CD4-positive, alpha-beta T cell (primary cell): Measurements from ENCODE around the gene SMIM38. TPM values are rescaled to one million over a fixed set of nuclear protein-coding genes. Genes with fewer than 3 reads are reported as not detected.

Experiments
- ATAC-seq: fragments of 200-7000 bp; cut with Tn5 transposase; one replicate; pipeline ENCODE4 v1.10.0; 2022; ENCODE audit warnings: mild to moderate bottlenecking; ENCODE audit not compliant: poor library complexity
- CTCF ChIA-PET: fragments of 350-600 bp; sonication (Branson Sonifier 250); formaldehyde crosslinking; loops from one replicate; lab custom pipeline; 2021; ENCODE audit warnings: antibody characterized with exemption, inconsistent platforms; lab: Charles Lee
- POLR2A ChIA-PET: fragments of 350-600 bp; sonication (Branson Sonifier 250); formaldehyde crosslinking; loops from one replicate; lab custom pipeline; 2021; ENCODE audit warnings: antibody characterized with exemption, inconsistent platforms; lab: Charles Lee
- DNase-seq, 14 experiments: peaks; one replicate each; pipeline ENCODE4 v3.0.0-alpha.2; 2013 to 2020; ENCODE audit warnings: mixed read lengths in 2 of 14
- H3K27ac ChIP-seq, 2 donors: one replicate each; pipeline versions ENCODE4 v1.5.1 to v1.7.0; 2013; ENCODE audit warnings: low read length in 2 of 2, low read depth in 1 of 2, mild to moderate bottlenecking in 1 of 2
- H3K27me3 ChIP-seq, 2 experiments: 1 replicate in 1 of 2; 2 replicates in 1 of 2; pipeline versions ENCODE4 v1.6.1 to v1.7.0; 2013; ENCODE audit warnings: low read length in 2 of 2, control low read depth in 1 of 2, mild to moderate bottlenecking in 1 of 2, moderate library complexity in 1 of 2; ENCODE audit not compliant: insufficient read depth in 2 of 2, control insufficient read depth in 1 of 2
- H3K36me3 ChIP-seq: one replicate; pipeline ENCODE4 v1.6.1; 2013; ENCODE audit warnings: low read length, control low read depth; ENCODE audit not compliant: insufficient read depth
- H3K4me1 ChIP-seq: one replicate; pipeline ENCODE4 v1.6.1; 2013; ENCODE audit warnings: low read length, control low read depth; ENCODE audit not compliant: insufficient read depth
- H3K4me3 ChIP-seq: one replicate; pipeline ENCODE4 v1.5.1; 2013; ENCODE audit warnings: mild to moderate bottlenecking, low read length, moderate library complexity
- H3K9me3 ChIP-seq, 2 experiments: 1 replicate in 1 of 2; 2 replicates in 1 of 2; pipeline versions ENCODE4 v1.6.1 to v1.7.0; 2013; ENCODE audit warnings: low read length in 2 of 2, mild to moderate bottlenecking in 2 of 2, control low read depth in 1 of 2, moderate library complexity in 1 of 2; ENCODE audit not compliant: control insufficient read depth in 1 of 2, insufficient read depth in 1 of 2
- H3K27ac Mint-ChIP-seq: one replicate; pipeline ENCODE4 v1.8.0; 2020; ENCODE audit warnings: mixed read lengths
- H3K27me3 Mint-ChIP-seq: one replicate; pipeline ENCODE4 v1.8.0; 2021; ENCODE audit warnings: mixed read lengths
- H3K36me3 Mint-ChIP-seq: one replicate; pipeline ENCODE4 v1.8.0; 2021; ENCODE audit warnings: low read depth, mixed read lengths
- H3K4me1 Mint-ChIP-seq: one replicate; pipeline ENCODE4 v1.8.0; 2021; ENCODE audit warnings: low read depth, mixed read lengths
- H3K4me3 Mint-ChIP-seq: one replicate; pipeline ENCODE4 v1.8.0; 2020; ENCODE audit warnings: mild to moderate bottlenecking, mixed read lengths
- H3K9me3 Mint-ChIP-seq: one replicate; pipeline ENCODE4 v1.8.0; 2020; ENCODE audit warnings: mixed read lengths
- intact Hi-C, 2 experiments: fragments of 100-400 bp; cut with DNase I in 1 of 2; cut with micrococcal nuclease in 1 of 2; formaldehyde crosslinking; loops; one replicate each; pipeline versions ENCODE4 v1.15.1 to v1.9.0; 2023 to 2025; cut with DNase I, micrococcal nuclease
- total RNA-seq, 174 experiments: library from RNA in 2 of 174; stranded (reverse) in 2 of 174; gene quantifications; one replicate each; pipeline ENCODE4 v1.2.3 and lab custom pipeline; 2021 to 2026
- TF ChIP-seq, protein P1 (sequence below): fragments of 200-600 bp; IDR thresholded peaks from one replicate; pipeline ENCODE4 v1.8.0; 2022; ENCODE audit warnings: antibody characterized with exemption, mild to moderate bottlenecking

Gene SMIM38
- total RNA-seq, 2 experiments from 2014 or later: 0.08 to 0.30 TPM

- Histone ChIP-seq H3K27me3 (no peaks in the 10 kb centered on the region), H3K9me3 (peaks cover 0 to 22% of the 10 kb centered on the region in 2 experiments), H3K4me1 (no peaks in the 10 kb centered on the region), H3K27ac (no peak overlapping the region), H3K4me3 (no peak overlapping the region), H3K36me3 (no peaks in the 10 kb centered on the region)
- TF ChIP-seq, protein P1, sequence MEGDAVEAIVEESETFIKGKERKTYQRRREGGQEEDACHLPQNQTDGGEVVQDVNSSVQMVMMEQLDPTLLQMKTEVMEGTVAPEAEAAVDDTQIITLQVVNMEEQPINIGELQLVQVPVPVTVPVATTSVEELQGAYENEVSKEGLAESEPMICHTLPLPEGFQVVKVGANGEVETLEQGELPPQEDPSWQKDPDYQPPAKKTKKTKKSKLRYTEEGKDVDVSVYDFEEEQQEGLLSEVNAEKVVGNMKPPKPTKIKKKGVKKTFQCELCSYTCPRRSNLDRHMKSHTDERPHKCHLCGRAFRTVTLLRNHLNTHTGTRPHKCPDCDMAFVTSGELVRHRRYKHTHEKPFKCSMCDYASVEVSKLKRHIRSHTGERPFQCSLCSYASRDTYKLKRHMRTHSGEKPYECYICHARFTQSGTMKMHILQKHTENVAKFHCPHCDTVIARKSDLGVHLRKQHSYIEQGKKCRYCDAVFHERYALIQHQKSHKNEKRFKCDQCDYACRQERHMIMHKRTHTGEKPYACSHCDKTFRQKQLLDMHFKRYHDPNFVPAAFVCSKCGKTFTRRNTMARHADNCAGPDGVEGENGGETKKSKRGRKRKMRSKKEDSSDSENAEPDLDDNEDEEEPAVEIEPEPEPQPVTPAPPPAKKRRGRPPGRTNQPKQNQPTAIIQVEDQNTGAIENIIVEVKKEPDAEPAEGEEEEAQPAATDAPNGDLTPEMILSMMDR: no peak
- no peaks in the 10 kb centered on the region for H3K36me3 Mint-ChIP-seq
- POLR2A ChIA-PET: no interaction called here
- H3K27me3 Mint-ChIP-seq: peaks cover 4% of the 10 kb centered on the region
- ATAC-seq (no peak), DNase-seq (no peak)
- peaks cover 7% of the 10 kb centered on the region for H3K9me3 Mint-ChIP-seq
- H3K4me3 Mint-ChIP-seq: no peak overlapping the region
- H3K4me1 Mint-ChIP-seq: no peaks in the 10 kb centered on the region
- no peak overlapping the region for H3K27ac Mint-ChIP-seq
- CTCF ChIA-PET: no interaction called here
- intact Hi-C loops: no loop called here
Observed at GRCh38 chr11:69187540-69188065, 31.9 kb downstream of the SMIM38 start.

DNA sequence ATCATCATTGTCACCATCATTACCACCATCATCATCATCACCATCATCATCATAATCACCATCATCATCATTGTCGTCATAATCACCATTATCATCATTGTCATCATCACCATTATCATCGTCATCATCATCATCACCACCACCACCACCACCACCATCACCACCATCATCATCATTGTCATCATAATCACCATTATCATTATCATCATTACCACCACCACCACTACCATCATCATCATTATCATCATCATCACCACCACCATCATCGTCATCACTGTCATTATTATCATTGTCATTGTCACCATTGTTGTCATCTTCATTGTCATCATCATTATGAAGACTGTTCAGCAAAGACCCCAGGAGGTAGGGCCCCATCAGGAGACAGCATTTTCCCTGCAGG is 33.3 kb downstream of the SMIM38 start:
- Histone ChIP-seq H3K36me3 (no peaks in the 10 kb centered on the region), H3K4me3 (no peak overlapping the region), H3K27me3 (no peaks in the 10 kb centered on the region), H3K9me3 (peaks cover 0 to 22% of the 10 kb centered on the region in 2 experiments), H3K4me1 (peaks cover 3% of the 10 kb centered on the region), H3K27ac (no peak overlapping the region)
- ChIA-PET POLR2A (no interaction called here), CTCF (no interaction called here)
- H3K27me3 Mint-ChIP-seq: peaks cover 4% of the 10 kb centered on the region
- no peaks in the 10 kb centered on the region for H3K36me3 Mint-ChIP-seq
- peaks cover 7% of the 10 kb centered on the region for H3K9me3 Mint-ChIP-seq
- no peak for ATAC-seq
- intact Hi-C loops: no loop called here
- TF ChIP-seq, protein P1: no peak
- H3K4me3 Mint-ChIP-seq: no peak overlapping the region
- H3K4me1 Mint-ChIP-seq: no peaks in the 10 kb centered on the region
- DNase-seq: no peak
- H3K27ac Mint-ChIP-seq: no peak overlapping the region

DNA sequence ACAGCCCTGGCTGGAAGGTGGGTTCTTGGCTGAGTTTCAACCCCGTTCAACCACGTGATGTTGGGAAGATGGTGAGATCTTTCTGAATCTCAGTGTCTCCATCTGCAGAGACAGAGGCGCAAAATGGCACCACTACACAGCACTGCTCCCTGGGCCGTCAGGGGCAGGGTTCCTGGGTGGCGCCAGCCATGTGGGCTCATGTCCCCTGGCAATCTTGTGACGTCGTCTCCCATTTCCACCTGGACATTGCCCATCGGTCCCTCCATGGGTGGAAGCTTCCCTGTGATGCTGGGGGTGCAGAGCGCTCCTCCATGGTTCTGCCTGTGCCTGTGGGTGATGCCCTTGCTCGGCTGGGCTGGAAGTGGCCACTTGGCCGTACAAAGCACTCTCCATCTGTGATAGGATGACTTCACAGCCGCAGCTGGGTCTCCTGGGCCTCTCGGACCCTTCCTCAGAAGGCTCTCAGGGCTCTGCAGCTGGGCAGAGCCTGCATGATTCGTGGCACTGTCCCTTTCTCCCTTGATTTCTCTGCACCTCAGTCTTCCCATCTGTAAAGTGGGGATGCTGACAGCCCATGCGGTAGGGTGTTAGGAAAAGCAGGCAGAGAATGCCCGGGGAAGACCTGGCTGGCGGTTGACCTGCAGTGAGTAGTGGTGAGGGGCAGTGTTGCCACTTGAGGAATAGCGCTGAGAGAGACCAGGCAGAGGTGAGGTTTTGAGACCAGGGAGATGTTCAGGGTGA is 35.2 kb downstream of the SMIM38 start:
- Mint-ChIP-seq H3K27ac (no peak overlapping the region), H3K4me1 (no peaks in the 10 kb centered on the region)
- POLR2A ChIA-PET: no interaction called here

More for the DNA sequence above, 35.2 kb downstream of the SMIM38 start:
- intact Hi-C loops: no loop called here
- Histone ChIP-seq H3K27ac (no peak overlapping the region), H3K27me3 (no peaks in the 10 kb centered on the region), H3K4me1 (peaks cover 3% of the 10 kb centered on the region), H3K4me3 (no peak overlapping the region), H3K36me3 (no peaks in the 10 kb centered on the region), H3K9me3 (peaks cover 0 to 22% of the 10 kb centered on the region in 2 experiments)
- Mint-ChIP-seq H3K4me3 (no peak overlapping the region), H3K27me3 (peaks cover 3% of the 10 kb centered on the region), H3K9me3 (peaks cover 9% of the 10 kb centered on the region), H3K36me3 (no peaks in the 10 kb centered on the region)
- CTCF ChIA-PET: no interaction called here
- DNase-seq: no peak
- TF ChIP-seq, protein P1: no peak
- no peak for ATAC-seq
